Activated CD4-positive, alpha-beta T cell treated with anti-CD3 and anti-CD28 coated beads, Interleukin-2, amount 50 U/mL, for 16 hours (primary cell): ENCODE measurements around the gene DPYD.

Source experiments
- DNase-seq: peaks from one replicate; pipeline ENCODE4 v3.0.0-alpha.2; 2020

Gene DPYD

GRCh38 chr1:97906567-97907241, 14.1 kb downstream of the DPYD start:
- no peak for DNase-seq

- no peak for DNase-seq
Observed at GRCh38 chr1:97905141-97905940, 15.5 kb downstream of the DPYD start.

- DNase-seq, result no peak
Observed at GRCh38 chr1:97904534-97904933, 16.3 kb downstream of the DPYD start.

DNA sequence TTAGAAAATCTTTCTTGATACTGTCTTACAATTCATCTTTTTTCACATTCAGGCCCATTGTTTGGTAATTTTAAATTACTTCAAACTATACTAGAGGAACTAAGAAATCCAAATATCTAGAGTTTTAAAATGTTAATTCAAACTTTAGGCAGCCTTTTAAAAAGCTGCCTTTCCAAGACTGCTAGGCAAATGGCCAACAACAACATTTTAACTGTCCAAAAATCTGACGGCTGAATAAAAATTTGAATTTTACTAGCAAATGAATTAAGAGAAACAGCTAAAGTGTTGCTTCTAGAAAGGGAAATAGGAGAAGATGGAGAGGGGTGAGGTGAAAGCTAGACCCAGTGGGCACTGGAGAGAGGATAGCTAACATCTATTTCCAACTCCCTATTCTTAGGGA, 17.2 kb downstream of the DPYD start:
- DNase-seq, result no peak

DNA sequence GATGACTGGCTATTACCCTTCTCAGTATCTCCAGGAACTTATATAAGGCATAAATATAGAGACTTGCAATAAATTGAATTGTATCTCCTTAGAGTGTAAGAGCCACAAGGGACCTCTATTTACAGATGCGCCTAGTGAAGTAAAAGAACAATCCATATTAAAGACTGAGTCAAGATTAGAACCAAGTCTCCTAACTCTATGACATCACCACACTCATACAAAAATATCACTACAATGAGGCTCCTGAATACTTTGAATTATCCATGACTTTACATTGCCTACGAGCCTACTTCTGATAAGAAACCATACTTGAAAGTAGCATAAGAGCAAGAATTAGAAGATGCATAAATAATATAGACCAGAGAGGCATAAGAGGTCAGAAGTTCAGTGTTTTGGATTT, 18.8 kb downstream of the DPYD start:
- no peak for DNase-seq

- no peak for DNase-seq
Observed at GRCh38 chr1:97901017-97901658, 19.7 kb downstream of the DPYD start.

GRCh38 chr1:97898948-97899347, 21.9 kb downstream of the DPYD start:
- no peak for DNase-seq

DNA sequence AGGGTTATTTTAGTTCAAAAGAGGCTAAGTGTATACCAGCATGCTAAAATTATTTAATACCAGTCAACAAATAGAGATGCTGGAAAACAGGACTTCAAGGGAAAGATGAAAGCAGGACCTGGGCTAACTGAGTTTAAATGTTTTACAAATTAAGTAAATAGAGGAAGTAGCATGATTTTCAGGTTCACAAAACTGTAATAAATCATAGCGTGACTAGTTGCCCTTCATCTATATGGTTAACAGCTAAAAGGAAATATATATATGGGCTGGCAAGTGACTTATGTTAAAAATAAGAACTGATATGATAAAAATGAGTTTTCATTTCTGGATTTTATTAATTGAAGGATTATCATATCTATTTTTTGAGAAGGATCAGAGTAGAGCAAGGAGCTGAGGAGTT, 25.6 kb downstream of the DPYD start:
- no peak for DNase-seq

GRCh38 chr1:97893844-97894243, 27.0 kb downstream of the DPYD start:
- DNase-seq, result no peak

- no peak for DNase-seq
Observed at GRCh38 chr1:97886199-97886598, 34.6 kb downstream of the DPYD start.

DNA sequence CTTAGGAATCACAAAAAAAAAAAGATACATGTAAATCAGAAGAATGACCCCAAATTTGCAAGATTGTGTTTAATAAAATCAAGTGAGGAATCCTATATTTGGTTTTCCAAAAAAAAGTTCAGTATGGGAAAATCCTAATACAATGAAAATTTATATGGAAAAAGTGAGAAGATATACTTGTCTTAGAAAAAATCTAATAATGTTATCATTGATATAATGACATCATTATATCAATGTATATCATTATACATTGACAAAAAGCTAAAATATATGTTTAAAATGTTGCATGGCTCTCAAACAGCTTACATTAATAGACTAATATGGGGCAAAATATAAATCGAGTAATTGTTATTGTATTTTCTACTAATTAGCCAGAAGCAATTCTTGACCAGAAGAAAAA, 37.0 kb downstream of the DPYD start:
- DNase-seq, result no peak

GRCh38 chr1:97877307-97877706, 43.5 kb downstream of the DPYD start:
- no peak for DNase-seq

- DNase-seq, result no peak
Observed at GRCh38 chr1:97875996-97876395, 44.8 kb downstream of the DPYD start.

- DNase-seq, result no peak
Observed at GRCh38 chr1:97870589-97870988, 50.2 kb downstream of the DPYD start.

DNA sequence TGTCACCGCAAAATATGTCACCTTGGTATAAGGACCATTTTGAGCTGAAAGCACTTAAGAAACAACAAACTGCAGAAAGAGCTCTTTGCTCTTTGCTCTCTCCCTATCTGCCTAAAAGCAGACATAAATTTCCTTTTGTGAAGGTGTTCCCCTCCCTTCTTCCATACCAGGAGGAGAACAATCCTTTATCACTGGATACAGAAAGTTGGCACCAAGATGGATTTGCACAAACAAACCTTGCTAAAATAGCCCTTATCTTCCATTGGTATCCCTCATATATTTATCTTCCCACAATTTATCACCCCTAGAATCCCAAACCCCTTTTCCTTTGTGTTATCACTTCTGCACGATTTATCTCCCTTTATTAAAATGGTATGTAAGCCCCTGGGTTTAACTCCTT, 51.4 kb downstream of the DPYD start:
- DNase-seq, result no peak

DNA sequence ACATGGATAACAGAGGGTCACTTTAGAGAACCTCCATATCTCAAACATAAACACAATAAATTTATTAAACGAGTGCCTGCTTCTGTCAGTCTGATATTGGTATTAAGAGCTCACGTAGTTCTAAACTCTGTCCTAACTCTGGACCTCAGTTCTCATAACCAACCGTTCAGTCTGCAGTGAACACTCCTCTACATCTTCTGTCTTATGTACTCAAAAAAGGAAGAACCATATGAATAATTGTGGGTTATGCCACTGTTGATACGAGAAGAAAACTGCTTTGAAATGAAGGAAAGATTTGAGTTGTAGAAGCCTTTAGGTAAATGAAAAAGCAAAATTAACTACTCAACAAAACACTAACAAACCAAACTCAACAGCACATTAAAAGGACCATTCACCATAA, 53.7 kb downstream of the DPYD start:
- DNase-seq, result no peak

DNA sequence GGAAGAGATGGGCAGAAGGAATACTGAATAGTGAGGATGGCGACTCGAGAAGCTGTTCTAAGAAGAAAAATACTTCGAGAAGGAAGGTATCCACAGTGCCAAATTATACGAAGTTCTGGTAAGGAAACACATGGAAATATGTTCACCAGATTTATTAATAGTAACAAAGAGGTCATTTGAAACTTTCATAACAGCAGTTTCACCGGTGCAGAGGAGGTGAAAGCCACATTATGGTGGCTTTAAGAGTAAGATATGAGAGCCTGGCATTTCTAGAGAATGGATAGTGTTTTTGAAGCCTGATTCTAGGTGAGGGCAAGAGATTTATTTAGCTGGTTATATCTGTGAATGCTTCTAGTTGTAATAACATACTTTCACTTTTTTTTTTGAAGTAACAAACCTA, 56.2 kb downstream of the DPYD start:
- no peak for DNase-seq

DNA sequence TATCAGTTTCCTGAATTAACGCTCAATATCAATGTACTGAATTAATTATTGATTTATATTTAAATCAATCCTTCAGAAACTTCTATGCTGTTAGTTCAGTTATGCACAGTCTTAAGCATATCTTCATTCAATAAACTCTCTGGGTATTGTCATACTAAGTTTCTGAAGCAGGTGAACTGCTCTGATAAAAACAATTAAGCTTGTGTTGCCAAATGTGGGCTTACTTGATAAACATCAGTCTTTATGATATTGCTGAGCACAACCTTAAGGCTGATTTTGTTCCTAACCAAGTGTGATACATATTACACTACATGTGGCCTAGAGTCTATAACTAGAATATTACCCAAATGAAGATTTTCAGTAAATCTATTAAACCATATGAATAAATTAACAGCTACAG, 67.6 kb downstream of the DPYD start:
- DNase-seq, result no peak

DNA sequence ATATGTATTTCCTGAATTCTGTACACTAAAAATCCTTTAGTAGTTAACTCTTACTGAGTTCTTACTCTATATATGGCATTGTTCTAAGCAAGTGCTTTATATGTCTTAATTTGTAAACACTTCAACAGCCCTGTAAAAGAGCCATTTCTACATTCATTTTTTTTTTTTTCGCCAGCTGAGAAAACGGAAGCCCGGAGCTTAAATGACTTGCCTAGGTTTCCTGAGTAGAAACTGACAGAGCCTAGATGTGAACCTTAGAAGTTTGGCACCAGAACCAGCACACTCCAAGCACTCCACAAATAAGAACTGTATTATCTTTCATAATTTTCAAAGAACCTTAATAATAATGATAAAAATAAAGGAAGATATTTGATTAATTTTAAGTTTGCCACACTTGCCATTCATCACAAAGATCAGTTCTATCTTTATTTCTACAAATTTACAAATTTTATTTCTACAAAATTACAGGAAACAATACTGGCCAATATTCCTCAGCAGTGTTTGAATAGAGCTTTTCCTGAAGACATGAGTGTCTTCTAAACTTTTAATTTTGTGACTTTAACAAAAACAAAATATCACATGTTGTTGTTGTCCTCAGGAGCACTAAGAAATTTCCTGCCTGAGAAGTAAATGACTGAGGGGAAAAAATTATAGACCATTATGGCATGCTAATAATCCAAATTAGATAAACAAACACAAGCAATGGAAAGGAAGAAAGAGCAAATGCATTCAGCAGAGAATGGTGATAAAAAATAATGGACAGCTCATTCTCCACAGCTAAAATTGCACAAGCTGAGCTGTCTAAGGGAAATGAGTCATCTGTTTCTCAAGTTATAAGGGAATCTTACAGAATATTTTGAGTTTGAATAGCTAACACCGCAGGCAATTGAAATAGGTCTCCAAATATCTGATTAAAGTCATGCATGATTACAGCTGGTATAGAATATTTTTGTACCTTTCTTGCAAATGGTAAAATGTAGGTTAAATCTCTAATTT, 71.2 kb downstream of the DPYD start:
- DNase-seq, result peak; percentile 21

- DNase-seq, result no peak
Observed at GRCh38 chr1:97845805-97846204, 75.0 kb downstream of the DPYD start.

DNA sequence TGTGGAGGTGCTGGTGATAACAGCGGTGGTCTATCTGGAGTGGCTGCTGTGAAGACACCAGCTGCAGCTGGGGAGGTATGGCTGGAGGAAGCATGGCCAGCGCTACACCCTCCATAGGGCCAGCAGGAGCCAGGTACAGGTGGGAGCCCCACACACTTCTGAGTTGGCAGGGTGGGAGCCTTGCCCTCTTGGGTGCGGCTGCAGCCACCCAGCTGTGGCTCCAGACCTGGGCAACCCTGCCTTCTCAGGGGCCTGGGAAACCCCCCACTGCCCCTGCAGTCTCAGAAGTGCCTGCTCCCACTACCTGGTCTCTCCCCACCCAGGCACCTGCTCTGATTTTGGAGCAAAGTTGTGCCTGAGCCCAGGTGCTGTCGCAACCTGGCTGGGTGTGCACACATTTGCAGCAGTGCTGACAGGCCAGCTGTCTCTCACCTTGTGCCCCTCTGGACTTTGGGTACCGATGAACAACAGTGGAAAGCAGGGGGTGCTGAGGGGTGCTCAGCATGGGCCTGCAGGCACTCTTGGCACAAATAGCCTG, 76.2 kb downstream of the DPYD start:
- no peak for DNase-seq

DNA sequence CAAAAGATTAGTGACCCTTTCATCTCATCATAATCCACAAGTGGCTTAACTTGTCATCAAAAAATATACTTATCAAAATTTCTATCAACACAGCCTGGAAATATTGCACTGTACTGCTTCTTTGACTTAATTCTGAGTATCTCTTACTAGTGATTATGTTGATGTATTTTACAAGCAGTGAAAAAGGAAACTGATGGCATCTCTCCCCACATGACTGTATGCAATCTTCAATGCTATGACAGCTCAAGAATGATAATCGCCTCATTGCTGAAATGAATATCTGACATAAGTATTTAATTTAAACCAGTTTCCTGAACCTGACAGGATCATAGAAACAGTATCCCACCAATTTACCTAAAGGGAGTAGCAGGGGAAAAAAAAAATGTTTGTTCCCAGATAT, 79.5 kb downstream of the DPYD start:
- DNase-seq, result no peak

DNA sequence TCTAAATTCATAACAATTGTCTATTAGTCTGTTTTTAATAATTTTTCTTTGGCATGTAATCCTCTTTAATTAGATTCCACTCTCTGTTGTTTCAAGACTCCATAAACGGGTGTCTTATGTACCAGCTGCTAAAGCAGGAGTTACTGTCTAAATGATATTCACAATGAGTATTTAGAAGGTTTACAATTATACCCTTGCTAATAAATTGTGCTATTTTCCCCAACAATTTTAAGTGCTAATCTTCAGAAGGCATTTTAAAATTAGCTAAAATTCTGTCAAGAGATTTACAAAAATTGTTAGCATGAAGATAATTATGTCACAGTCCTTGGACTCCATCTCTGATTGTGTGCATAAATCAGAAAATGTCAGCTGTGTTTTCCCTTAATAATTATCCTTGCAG, 83.7 kb downstream of the DPYD start:
- no peak for DNase-seq
